Fibroblast of skin of back (primary cell): ENCODE measurements around the gene PPP1R7. TPM values are rescaled to one million over a fixed set of nuclear protein-coding genes. Genes with fewer than 3 reads are reported as not detected.
"Not testable (repeated sequence)": the region's sequence is repeated elsewhere in the genome, so short reads cannot be mapped to it uniquely, and the experiment has no call there.

Source experiments
- DNase-seq: peaks from one replicate; pipeline ENCODE4 v3.0.0-alpha.2; 2013
- polyA plus RNA-seq, 2 experiments: library from polyadenylated mRNA; unstranded; fragments of 120-200 nt; gene quantifications; one replicate each; pipeline ENCODE4 v1.2.1, GENCODE V29; 2013; ENCODE audit not compliant: insufficient read length in 2 of 2

Gene PPP1R7, protein sequence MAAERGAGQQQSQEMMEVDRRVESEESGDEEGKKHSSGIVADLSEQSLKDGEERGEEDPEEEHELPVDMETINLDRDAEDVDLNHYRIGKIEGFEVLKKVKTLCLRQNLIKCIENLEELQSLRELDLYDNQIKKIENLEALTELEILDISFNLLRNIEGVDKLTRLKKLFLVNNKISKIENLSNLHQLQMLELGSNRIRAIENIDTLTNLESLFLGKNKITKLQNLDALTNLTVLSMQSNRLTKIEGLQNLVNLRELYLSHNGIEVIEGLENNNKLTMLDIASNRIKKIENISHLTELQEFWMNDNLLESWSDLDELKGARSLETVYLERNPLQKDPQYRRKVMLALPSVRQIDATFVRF
- polyA plus RNA-seq (2013, experiment 1 of 2; ENCODE audit: insufficient read length): 67.8 TPM
- 68.9 TPM for polyA plus RNA-seq (2013, experiment 2 of 2; ENCODE audit: insufficient read length)

DNA sequence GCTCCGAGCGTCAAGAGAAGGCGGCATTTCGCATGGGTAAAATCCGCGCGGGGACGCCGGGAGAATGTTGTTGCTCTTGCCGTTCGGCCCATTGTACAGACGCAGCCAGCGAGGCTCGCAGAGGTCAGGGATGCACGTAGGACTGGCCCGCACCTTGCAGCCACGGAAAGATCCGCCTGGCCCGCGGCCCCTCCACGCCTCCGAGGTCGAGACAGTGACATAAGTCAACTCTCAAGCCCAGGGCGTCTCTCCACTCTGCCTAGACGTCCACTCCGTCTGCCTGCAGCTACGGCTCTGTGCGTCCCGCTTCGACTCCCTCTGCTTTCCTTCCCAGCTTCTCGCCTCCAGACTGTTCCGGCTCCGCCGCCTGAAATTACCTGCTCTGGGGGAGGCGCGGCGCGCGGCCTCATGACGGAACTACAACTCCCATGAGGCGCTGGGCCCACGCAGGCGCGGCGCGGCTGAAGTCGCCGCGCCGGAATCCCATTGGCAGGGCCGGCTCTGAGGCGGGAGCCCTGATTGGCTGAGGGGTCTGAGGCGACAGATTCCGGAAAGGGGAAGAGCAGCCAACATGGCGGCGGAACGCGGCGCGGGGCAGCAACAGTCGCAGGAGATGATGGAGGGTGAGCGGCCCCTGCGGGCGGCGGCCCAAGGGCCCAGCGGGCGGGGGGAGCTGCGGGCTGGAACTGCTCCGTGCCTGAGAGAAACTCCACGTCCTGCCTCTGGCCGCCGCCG, at the start of gene PPP1R7:
TSS of gene PPP1R7 (plus strand) at position 543 of the 735 bp plus-strand sequence. CDS start at position 572, 29 bp downstream.
- DNase-seq: peak; percentile 93

DNA sequence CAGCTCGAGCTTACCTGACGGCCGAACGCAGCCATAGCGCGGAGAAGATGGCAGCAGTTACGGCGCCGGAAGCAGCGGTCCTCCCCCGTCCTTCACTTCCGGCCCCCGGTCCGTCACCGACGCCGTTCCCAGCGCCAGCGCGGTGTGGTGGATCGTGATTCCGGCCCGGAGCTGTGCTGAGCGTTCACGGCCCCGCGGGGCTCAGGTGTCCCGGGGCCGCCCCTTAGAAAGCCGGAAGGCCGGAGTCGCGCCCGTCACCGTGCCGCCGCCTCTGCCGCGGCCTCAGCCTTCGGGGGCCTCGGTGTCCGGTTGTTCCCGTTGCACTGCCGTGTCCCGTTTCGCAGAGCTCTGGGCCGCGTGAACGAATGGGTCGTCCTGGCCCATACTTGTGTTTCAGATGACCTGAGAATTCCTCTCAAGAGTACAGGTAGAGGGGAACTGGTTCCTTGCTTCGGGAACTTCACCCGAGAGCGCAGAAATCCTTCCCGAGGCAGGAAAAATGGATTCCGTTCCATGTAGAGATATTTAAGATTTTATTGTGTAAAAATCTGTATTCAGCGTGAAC, 47.9 kb upstream of the PPP1R7 start, which contains the start of gene MTERF4:
TSS of gene MTERF4 (minus strand) at position 49 of the 565 bp plus-strand sequence. CDS start at position 35, 14 bp downstream.
- DNase-seq: peak; percentile 83

DNA sequence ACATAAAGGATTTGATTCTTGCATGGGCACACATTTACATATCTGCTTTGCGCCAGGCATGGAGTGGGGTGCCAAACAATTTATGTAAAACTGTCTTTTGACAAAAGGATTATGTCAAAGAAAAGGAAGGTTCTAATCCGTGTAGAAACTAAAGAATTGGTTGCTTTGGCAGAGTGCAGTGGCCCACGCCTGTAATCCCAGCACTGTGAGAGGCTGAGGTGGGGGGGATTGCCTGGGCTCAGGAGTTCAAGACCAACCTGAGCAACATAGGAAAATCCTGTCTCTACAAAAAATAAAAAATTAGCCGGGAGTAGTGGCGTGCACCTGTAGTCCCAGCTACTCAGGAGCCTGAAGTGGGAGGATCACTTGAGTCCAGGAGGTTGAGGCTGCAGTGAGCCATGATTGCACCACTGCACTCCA, 47.1 kb upstream of the PPP1R7 start:
- DNase-seq: no peak

DNA sequence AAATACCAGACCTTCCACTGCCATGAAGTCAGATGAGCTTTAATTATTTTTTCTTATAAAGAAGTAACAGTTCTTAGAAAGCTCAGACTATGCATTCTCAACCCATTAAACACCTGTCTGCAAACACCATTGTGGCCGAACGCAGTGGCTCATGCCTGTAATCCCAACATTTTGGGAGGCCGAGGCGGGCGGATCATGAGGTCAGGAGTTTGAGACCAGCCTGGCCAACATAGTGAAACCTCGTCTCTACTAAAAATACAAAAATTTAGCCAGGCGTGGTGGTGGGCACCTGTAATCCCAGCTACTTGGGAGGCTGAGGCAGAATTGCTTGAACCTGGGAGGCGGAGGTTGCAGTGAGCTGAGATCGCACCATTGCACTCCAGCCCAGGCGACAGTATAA, 45.7 kb upstream of the PPP1R7 start:
- DNase-seq: not testable (repeated sequence)

DNA sequence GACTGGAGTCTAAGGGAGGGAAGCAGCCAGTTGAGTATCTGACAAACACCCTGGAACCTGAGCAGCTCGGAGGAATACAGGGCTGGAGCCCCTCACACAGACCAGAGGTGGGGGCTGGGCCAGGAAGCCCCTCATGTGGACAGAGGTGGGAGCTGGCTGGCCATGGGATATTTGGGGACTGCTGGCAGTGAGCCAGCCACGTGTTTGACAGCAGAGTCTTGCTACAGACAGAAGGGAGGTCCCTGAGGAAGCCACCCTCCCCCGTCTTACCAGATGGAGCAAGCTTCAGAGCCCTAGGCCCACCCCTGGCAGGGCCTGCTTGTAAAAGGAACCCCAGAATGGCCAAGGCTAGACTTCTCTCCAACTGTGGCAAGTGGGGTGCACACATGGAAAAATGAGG, 44.6 kb upstream of the PPP1R7 start:
- no peak for DNase-seq

DNA sequence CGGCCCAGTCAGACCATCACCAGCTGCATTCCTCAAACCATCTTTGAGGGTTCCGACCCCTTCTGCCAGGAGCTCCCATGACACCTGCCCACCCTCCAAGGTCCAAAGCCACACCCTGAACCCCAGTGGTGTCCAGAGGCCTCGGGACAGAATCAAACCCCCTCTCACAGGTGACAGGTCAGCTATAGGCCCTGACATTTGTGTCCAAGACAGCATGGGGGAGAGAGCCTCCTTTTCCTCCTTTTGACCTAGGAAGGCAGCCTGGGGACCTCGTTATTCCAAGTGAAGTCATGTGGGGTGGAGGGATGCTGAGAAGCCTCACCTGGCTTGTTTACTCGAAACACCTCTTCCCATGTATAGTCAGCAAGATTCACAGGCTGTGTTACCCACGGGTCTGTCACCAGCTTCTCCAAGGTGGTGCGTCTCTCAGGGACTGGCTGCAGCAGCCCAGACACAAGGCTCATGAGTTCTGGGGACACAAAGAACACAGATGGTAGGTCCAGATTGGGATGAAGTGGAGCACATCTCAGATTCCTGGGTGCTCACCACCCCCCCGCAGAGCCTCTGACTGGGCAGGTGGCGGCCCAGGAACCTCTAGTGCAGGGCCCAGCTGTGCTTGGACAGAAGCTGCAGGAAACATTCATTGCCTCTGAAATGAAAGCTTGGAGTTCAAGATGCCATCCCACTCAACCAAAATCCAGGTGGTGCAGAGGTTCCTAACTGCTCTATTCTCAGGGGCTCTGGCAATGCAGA, 43.1 kb upstream of the PPP1R7 start:
- DNase-seq: no peak

DNA sequence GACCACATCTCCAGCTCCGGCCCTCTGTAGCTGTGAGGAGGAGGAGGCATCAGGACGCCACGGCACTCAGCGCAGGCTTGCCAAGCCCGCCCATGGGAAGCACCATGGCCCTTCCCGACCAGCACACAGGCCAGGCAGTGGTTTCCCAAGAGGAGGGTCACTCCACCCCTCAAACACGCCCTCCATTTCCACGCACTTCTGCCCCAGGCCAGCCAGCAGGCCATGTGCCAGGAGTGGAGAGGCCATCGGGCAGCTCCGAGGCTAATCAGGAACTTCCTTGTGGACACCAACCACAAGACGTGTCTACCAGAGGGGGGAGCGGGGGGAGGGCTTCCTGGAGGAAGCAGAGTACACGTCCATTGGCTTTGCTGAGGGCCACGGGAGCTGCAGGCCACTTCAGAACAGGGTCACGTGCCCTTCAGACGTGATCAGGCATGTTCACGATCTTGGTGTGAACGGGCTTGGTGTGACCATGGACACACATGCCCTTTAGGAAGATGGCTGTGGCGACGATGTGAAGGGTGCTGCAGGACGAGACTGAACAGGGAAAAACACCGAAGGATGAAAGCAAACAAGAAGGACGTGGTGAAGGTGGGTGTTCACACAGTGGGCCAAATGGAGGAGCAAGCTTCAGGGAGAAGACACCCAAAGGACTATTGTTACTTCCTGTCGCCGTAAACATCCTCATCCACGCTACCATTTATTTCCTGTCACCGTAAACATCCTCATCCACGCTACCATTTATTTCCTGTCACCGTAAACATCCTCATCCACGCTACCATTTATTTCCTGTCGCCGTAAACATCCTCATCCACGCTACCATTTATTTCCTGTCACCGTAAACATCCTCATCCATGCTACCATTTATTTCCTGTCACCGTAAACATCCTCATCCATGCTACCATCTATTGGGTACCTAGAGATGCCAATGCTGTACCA, 41.7 kb upstream of the PPP1R7 start:
- DNase-seq: no peak

DNA sequence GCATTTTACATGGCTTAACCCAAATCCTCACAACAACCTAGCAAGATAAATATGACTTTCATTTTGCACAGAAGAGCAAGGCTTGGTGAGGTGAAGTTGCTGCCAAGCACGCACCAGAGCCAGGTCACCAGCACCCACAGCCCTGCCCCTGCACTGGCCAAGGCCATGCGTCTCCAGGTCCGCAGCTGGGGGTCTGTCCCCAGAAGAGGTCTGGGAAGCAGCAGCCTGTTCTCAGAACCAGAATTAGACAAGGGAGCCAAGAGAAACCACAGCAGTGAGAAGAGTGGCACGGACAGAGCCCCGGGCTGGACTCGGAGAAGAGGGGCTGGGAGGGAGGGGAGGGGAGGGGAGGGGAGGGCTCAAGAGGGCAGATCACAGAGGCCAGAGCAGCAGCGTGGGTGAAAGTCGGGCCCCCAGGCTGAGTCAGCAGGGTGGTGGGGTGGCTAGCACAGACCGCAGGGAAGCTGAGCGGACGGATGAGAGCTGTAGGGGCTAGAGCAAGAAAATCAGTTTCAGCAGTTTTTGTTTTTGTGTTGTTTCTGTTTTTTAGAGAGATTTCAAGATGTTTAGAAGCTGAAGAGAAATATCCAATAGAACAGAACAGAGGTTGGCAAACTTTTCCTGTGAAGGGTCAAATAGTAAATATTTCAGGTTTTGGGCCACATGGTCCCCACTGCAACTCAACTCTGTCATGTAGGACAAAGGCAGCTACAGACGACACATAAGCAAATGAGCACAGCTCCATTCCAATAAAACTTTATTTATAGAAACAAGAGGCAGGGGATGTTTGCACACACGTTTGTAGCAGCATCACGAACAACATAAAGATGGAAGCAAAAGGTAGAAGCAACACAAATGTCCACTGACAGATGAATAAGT, 40.8 kb upstream of the PPP1R7 start:
- DNase-seq: no peak

DNA sequence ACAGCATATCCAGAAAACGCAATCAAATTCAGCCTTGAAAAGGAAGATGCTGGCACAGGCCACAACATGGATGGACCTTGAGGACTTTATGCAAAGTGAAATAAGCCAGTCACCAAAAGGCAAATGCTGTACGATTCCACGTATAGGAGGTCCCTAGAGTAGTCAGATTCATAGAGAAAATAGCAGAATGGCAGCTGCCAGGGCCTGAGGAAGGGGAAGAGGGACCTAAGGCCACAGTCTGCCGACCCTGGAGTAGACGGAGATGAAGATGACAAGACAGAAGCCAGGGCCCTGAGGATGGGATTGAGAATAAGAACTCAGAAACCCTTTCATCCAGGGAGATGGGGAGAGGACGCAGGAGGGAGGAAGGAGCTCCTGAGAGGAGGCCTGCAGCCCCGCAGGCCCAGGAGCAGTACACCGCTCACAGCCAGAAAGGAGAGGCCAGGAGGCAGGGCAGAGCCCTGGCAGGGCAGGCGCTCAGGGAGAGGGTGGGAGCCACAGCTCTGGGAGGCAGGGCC, 40.1 kb upstream of the PPP1R7 start:
- no peak for DNase-seq

DNA sequence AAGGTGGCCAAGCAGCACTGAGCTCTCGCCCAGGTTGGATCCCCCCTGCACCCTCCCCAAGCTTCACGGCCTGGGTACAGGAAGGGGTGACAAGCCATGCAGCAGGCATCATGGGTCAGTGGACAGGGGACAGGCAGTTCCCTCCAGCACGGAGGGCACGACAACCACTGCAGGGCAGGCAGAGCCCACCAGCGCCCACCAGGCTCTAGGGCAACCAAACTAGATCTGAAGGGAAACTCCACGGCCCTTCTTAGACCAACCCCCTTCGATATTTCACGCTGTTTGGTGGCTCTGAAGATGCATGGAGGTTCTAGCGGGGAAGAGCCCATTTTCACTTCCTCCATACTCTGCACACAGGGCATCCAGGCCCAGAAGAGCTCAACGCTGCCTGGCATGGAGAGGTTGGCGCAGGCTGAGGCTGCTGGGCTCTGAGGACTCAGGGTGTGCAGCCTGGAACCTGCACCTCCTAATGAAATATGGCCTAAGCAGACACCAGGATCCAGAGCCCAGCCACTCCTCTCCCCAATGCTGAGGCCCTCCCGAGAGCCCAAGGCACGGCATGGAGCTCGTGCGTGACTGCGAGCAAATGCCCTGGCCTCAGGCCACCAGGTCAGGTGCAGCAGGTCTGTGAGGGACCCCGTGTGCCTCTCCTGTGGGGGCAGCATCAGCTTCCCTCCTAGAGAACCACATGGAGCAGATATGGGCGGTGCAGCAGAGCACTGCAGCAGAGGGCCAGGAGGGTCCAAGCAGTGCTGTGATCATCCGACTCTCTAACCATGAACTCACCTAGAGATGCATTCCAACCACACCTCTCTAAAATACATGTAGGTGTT, 39.4 kb upstream of the PPP1R7 start:
- DNase-seq: no peak

DNA sequence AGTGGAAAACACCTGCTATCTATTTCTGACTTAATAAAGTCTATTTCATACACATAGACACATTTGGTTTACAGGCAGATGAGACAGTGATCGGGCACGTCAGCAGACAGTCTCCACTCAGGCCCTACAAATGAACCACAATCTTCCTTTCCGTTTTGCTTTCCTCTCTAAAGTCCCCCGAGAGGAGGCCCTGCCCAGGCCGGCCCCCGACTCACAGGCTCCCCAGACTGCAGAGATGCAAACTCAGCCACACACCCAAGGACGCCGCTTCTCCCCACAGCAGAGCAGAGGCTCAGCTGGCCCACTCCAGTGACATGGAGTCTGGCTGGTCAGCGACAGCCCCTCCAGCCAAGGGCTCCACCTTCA, 38.8 kb upstream of the PPP1R7 start:
- no peak for DNase-seq

DNA sequence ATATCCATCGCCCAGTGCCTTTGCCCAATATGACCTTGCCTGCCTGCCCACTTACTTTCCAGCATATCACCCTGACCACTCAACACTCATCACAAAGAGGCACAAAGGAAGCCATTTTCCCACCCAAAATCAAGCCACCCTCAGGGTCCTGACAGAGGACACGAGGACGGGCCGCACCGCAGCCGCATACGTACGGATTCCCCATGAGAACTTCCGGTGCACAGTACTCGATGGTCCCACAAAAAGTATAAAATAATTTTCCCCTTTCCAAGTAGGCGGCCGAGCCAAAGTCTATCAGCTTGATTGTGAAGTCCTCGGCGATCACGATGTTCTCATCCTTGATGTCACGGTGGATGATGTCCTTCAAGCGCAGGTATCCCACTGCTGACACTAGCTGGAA, 38.2 kb upstream of the PPP1R7 start:
- DNase-seq: no peak

DNA sequence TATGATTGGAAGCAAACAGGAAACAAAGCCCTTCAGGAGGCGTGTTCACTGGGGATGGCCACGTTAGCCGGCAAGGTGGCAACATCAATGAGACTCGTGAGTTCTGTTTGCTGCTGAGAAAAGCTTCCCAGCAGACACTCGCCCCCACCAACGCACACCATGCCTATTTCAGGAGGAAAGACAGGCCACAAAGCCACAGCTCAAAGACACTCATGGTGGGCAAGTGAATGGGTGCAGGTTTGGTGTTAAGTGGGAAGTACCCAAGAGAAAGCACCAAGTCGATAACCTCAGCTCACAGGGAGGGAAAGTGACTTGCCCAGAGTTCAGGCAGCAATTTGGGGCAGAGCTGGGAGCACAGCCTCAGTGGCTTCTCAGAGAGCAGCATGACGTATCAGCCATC, 37.7 kb upstream of the PPP1R7 start:
- no peak for DNase-seq

DNA sequence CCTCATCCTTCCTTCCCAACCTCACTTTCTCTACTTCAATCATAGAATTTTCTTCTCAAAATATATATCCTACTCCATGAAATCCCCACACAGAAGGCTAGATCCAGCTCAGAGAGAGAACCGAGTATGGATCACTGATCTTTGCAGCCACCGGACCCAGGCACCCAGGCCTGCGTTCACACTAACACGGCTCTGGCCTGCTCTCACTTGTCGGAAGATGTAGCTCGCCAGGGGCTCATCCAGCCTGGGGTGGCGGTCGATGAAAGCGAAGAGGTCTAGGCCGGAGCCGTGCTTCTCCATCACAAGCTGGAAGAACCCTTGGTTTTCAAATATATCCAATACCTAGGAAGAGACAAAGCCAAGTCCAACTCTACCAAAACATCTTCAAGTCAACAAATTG, 35.4 kb upstream of the PPP1R7 start:
- no peak for DNase-seq

DNA sequence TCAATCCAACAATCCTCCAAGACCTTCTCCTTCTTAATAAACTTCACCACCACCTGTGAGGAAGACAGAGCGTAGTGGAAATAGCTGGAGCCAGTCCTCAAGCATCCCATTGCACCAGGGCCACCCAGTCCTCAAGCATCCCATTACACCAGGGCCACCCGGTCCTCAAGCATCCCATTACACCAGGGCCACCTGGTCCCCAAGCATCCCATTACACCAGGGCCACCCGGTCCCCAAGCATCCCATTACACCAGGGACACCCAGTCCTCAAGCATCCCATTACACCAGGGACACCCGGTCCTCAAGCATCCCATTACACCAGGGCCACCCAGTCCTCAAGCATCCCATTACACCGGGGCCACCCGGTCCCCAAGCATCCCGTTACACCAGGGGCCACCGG, 34.9 kb upstream of the PPP1R7 start:
- no peak for DNase-seq

DNA sequence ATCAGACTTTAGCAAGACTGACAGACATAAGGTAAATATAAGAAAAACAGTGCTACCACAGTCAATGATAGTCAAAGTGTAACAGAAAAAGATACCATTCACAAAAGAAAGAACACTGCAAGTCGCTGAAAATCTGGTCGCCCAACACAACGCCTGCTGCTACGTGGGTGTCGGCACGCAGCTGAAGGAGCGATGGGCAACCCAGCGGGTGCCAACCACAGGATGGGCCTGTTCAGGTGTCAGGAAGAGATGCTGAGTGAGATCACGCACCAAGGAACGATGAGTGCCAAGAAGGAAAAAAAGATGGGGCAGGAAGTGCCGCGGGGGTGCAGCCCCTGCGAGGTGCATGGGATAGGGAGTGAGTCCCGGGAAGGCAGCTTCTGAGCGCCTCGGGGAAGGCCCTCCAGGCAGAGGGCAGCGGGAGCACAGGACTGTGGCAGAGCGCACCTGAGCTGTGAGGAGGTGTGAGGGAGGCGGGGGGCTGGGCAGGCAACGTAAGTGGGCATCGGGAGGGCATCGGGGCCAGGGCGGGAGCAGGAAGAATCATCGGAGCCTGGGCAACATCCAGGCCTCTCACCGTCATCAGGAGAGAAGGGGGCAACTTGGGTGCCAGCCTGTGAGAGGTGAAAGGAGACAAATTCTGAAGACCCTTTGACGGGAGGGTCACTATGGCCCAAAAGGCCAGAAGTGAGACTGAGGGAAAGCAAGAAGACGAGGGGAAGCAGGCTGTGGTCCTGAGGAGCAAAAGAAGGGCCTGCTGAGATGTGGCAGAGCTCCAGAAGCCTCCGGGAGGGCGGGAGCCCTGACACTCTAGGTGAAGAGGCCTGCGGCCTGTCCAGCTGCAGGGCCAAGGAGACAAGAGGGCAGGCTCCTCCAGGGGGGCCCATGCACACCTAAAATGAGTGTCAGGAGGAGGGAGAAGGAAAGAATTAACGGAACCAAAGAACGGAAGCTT, 33.4 kb upstream of the PPP1R7 start:
- no peak for DNase-seq

DNA sequence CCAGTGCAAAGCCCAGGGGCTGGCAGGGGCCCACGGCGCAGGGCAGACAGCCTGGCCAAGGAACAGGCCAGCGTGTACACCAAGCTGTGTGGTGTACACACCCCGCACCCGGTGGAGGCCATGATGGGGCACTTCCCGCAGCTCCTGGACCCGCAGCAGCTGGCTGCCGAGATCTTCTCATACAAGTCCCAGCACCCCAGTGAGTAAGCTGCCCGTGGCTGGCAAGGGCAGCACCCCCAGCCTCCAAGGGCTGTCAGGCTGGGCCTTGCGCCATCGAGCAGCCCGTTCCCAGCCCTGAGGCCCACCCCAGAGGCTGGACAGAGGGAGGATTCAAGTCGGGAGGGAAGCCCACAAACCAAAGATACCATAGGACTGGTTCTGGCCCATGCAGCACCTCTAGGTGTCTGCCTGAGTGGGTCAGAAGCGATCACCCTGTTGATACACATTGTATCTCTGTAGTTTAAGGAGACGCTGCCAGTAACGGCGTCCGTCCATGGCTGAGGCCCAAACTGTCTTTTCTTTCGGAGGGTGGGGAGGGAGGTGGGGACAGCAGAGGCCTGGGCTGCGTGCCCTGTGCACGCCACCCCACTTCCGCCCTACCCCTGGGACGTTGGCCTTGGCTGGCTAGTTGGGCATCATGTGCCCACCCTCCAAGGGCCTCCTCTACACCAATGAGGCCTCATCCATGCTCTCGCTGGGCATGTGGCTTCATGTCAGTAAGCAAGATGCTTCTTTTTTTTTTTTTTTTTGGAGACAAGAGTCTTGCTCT, 31.3 kb upstream of the PPP1R7 start:
- no peak for DNase-seq
